ENCODE data around the gene RPL35. TPM values are rescaled to one million over a fixed set of nuclear protein-coding genes. Genes with fewer than 3 reads are reported as not detected.

The RPL35 gene
- total and polyA plus RNA-seq, 10 of the 15 experiments (the other 5 are each of a cell fraction or from before 2014, with no cell fraction given), result 2,572 to 6,300 (median 3,864) TPM

- Histone ChIP-seq H3K36me3 (ENCODE audit: control insufficient read depth in 2 of 2, insufficient read depth in 2 of 2, low read length in 1 of 2) (peaks cover 18 to 22% of the 10 kb centered on the region in 2 experiments), H3K9ac (ENCODE audit: control insufficient read depth, insufficient read depth, low read length) (peak overlapping the region; percentile 98), H3K4me2 (ENCODE audit: control insufficient read depth, insufficient read depth) (peak overlapping the region; percentile 74), H3K79me2 (ENCODE audit: control insufficient read depth, insufficient read depth, low read length) (peaks cover 86% of the 10 kb centered on the region), H3K4me1 (ENCODE audit: control insufficient read depth, insufficient read depth, low read length) (peaks cover 19% of the 10 kb centered on the region), H3K27ac (ENCODE audit: control insufficient read depth, insufficient read depth) (peak overlapping the region; percentile 94), H2AFZ (ENCODE audit: control insufficient read depth, low read depth, low read length) (no peak overlapping the region), H3K4me3 (peak overlapping the region; percentile 94), H4K20me1 (ENCODE audit: control insufficient read depth, insufficient read depth) (peaks cover 5% of the 10 kb centered on the region), H3K9me3 (replicated peaks; ENCODE audit: control insufficient read depth, insufficient read depth, low read length) (no peaks in the 10 kb centered on the region), H3K27me3 (replicated peaks in 1 of 2; ENCODE audit: control insufficient read depth in 2 of 2, insufficient read depth in 2 of 2, low read length in 1 of 2) (no peaks in the 10 kb centered on the region)
- 0 out of 2 replicates have a peak, but pooled peaks have one; percentile 4 for TF ChIP-seq BCL11A (IDR thresholded peaks at IDR 0.05; ENCODE audit: low read depth, low read length)
- TF ChIP-seq REST (IDR thresholded peaks at IDR 0.05; ENCODE audit: low read depth, low read length), result peak; percentile 17; the same call in 1 of the 2 replicates
- TF ChIP-seq ATF7 (IDR thresholded peaks at IDR 0.05; ENCODE audit: low read depth), result no peak
- TF ChIP-seq SUPT20H (IDR thresholded peaks at IDR 0.05; ENCODE audit: borderline replicate concordance, control insufficient read depth, low read depth, low read length), result no peak
- peak; percentile 48 for TF ChIP-seq POLR2A (IDR thresholded peaks at IDR 0.05; ENCODE audit: low read depth, low read length)
- no peak for TF ChIP-seq IRF4 (IDR thresholded peaks at IDR 0.05; ENCODE audit: low read depth, low read length)
- 0% methylated on average over 6 of the region's 6 CpGs for WGBS (ENCODE audit: insufficient coverage, insufficient replicate concordance, low lambda C conversion rate, missing lambda C conversion rate)
- DNase-seq (ENCODE audit: low read depth, low spot score), result no peak
- POLR2A ChIA-PET, result interaction anchor here (1.0 to 5.8 kb wide), 5 partner anchors 9 to 371 kb away, joined by 3 to 92 read pairs (median 4); partner anchors contain the start of genes ARPC5L, GOLGA1, HSPA5 and RPL35
- in situ Hi-C loops (cut with MboI) (loop anchor here (25.0 kb wide), 1 partner anchor 1958 kb away; the partner anchor contains the start of genes RC3H2 and ZBTB6), intact Hi-C loops (cut with micrococcal nuclease; ENCODE audit: unreplicated experiment) (loop anchor here (2.0 to 5.0 kb wide), 2 partner anchors 70 to 272 kb away; partner anchors contain the start of genes GOLGA1 and SCAI)
- SMC1A ChIA-PET (ENCODE audit: uncharacterized antibody, unreplicated experiment), result interaction anchor here (0.8 to 4.1 kb wide), 2 partner anchors 9 to 104 kb away, joined by 3 to 37 read pairs; partner anchors contain the start of genes ARPC5L and RPL35
- CTCF ChIA-PET, result interaction anchor here (0.8 to 4.8 kb wide), 9 partner anchors 9 to 272 kb away, joined by 3 to 31 read pairs (median 6); partner anchors contain the start of genes ARPC5L, RPL35 and WDR38
- no TSS peak for BruUV-seq (replicated peaks)
- peak; percentile 2 for ATAC-seq
- no peak for FAIRE-seq
- RAD21 ChIA-PET (ENCODE audit: unreplicated experiment), result interaction anchor here (1.0 to 2.3 kb wide), 9 partner anchors 9 to 272 kb away, joined by 3 to 28 read pairs (median 5); partner anchors contain the start of genes ARPC5L, NR6A1, RPL35 and SCAI
Observed at GRCh38 chr9:124870723-124871122, 9.0 kb upstream of the RPL35 start.

Measured in GM12878 (cell line).